ENCODE results near the gene TAS2R42. TPM values are rescaled to one million over a fixed set of nuclear protein-coding genes. Genes with fewer than 3 reads are reported as not detected.

Gene TAS2R42, protein sequence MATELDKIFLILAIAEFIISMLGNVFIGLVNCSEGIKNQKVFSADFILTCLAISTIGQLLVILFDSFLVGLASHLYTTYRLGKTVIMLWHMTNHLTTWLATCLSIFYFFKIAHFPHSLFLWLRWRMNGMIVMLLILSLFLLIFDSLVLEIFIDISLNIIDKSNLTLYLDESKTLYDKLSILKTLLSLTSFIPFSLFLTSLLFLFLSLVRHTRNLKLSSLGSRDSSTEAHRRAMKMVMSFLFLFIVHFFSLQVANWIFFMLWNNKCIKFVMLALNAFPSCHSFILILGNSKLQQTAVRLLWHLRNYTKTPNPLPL
- total RNA-seq = not detected

GRCh38 chr12:11186837-11187236 lies at the start of gene TAS2R42:
TAS2R42 (minus strand) TSS chr12:11186937; CDS start chr12:11186937, 0 bp downstream.

DNA sequence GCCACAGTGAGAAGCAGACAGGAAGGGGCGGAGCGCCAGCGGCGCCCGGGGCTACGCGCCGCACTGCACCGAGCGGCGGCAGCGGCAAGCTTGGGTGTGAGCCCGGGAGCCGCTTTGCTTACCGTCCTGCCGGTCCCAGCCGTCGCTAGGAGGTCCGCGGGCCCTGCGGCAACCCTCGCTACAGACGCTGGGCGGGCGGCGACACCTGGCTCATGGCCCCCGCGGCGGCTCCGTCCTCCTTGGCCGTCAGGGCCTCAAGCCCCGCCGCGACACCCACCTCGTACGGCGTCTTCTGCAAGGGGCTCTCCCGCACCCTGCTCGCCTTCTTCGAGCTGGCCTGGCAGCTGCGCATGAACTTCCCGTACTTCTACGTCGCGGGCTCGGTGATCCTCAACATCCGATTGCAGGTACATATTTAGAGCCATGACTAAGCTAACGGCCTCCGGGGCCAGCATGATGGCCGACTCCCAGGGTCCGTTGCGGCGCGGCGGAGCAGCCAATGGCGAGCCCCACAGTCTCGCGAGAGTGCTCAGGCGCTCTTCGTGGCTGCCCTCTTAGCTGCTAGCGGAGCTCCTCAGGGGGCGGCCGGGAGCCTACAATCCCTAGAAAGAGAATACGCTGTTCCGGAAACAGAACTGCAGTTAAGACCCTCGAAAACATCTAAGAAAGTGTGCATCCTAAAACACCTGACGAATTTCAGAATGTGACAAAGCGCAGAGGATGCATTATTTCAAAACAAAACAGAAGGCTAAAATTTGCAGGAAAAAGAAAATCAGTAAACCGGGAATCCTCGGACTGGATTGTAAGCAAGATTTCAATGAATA lies 15.4 kb downstream of the TAS2R42 start, which contains the start of gene SMIM10L1:
TSS of gene SMIM10L1 (plus strand) at position 50 of the 824 bp plus-strand sequence. CDS start at position 213, 163 bp downstream.

Other genes starting within 250 kb of the TAS2R42 start
- 8.2 TPM for gene TAS2R14, start 247.7 kb downstream of the TAS2R42 start, total RNA-seq
- 7.0 TPM for gene TAS2R50, start 200.0 kb downstream of the TAS2R42 start, total RNA-seq
- gene TAS2R20, start 188.6 kb downstream of the TAS2R42 start, total RNA-seq = 9.4 TPM
- gene TAS2R19, start 164.3 kb downstream of the TAS2R42 start, total RNA-seq = 14.1 TPM
- 18.9 TPM for gene TAS2R31, start 155.5 kb downstream of the TAS2R42 start, total RNA-seq
- gene TAS2R46, start 124.6 kb downstream of the TAS2R42 start, total RNA-seq = 6.7 TPM
- 10.3 TPM for gene TAS2R43, start 94.6 kb downstream of the TAS2R42 start, total RNA-seq
- 15.6 TPM for gene TAS2R30, start 52.3 kb downstream of the TAS2R42 start, total RNA-seq
- gene SMIM10L1, start 15.7 kb downstream of the TAS2R42 start, total RNA-seq = 6.7 TPM
- gene PRB3, start 82.8 kb upstream of the TAS2R42 start, total RNA-seq = not detected
- gene PRB4, start 123.5 kb upstream of the TAS2R42 start, total RNA-seq = not detected
- not detected for gene PRB2, start 208.6 kb upstream of the TAS2R42 start, total RNA-seq